Parathyroid adenoma (tissue), 2 donors: Measurements from ENCODE around the gene CTSO.

Experiments used
- H2AFZ ChIP-seq: fragments of 300-600 bp; sonication (generic); one replicate; pipeline ENCODE4 v1.7.0; 2017; ENCODE audit warnings: antibody characterized with exemption, mild to moderate bottlenecking
- H3K27ac ChIP-seq: fragments of 300-600 bp; sonication (generic); one replicate; pipeline ENCODE4 v1.7.0; 2017
- H3K27me3 ChIP-seq: fragments of 300-600 bp; sonication (generic); one replicate; pipeline ENCODE4 v1.7.0; 2017; ENCODE audit warnings: low read length; ENCODE audit not compliant: control insufficient read depth, insufficient read depth
- H3K36me3 ChIP-seq: fragments of 300-600 bp; sonication (generic); one replicate; pipeline ENCODE4 v1.7.0; 2017; ENCODE audit warnings: low read length; ENCODE audit not compliant: control insufficient read depth, insufficient read depth
- H3K4me1 ChIP-seq: fragments of 300-600 bp; sonication (generic); one replicate; pipeline ENCODE4 v1.7.0; 2017; ENCODE audit warnings: control low read depth
- H3K4me2 ChIP-seq: fragments of 300-600 bp; sonication (generic); one replicate; pipeline ENCODE4 v1.7.0; 2017; ENCODE audit warnings: low read length
- H3K4me3 ChIP-seq: fragments of 300-600 bp; sonication (generic); one replicate; pipeline ENCODE4 v1.7.0; 2017; ENCODE audit warnings: low read depth, low read length
- H3K79me2 ChIP-seq: fragments of 300-600 bp; sonication (generic); one replicate; pipeline ENCODE4 v1.7.0; 2017; ENCODE audit warnings: control low read depth
- H3K9ac ChIP-seq: fragments of 300-600 bp; sonication (generic); one replicate; pipeline ENCODE4 v1.7.0; 2017; ENCODE audit warnings: mild to moderate bottlenecking
- H3K9me3 ChIP-seq: fragments of 300-600 bp; sonication (generic); one replicate; pipeline ENCODE4 v1.7.0; 2017; ENCODE audit warnings: low read length; ENCODE audit not compliant: control insufficient read depth
- TF ChIP-seq, protein P1 (sequence below): fragments of 300-600 bp; sonication (generic); IDR thresholded peaks from one replicate; pipeline ENCODE4 v1.7.0; 2017; ENCODE audit warnings: antibody characterized with exemption, mild to moderate bottlenecking
- donor health status: primary hyperparathyroidism.

CTSO gene

DNA sequence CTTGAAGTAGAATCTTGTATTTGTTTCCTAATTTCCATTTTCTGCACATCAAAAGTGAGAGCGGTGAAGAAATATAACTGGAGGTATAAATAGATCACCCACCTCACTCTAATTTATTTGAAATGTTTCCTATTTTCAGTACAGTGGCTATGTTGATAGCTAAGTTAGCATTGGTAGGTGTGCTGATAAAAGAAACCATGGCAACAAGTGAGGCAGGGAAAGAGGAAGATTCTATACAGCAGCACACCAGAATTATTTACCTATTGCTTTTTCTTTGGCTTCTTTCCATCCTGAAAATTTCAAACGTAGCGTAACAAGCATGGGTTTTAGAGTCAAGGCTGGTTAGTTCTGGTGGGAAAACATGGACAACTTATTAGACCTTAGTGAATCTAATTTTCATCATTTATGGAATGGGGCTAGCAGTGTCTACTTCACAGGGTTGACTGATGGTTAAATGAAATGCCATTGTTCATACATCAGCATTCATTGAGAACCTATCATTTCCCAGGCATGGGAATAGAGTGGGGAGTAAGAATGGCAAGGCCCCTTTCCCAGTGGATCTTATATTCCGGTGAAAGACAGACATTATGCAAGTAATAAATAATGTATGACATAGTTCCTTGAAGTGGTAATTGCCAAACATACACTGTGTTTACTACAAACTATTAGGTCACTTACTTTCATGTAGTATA lies 30.6 kb upstream of the CTSO start:
- Histone ChIP-seq H3K36me3 (no peaks in the 10 kb centered on the region), H3K4me2 (no peak overlapping the region), H3K79me2 (no peaks in the 10 kb centered on the region), H3K27me3 (no peaks in the 10 kb centered on the region), H3K9ac (no peak overlapping the region), H3K4me1 (no peaks in the 10 kb centered on the region), H3K27ac (no peak overlapping the region), H2AFZ (no peak overlapping the region), H3K4me3 (no peak overlapping the region), H3K9me3 (no peaks in the 10 kb centered on the region)
- TF ChIP-seq, protein P1, sequence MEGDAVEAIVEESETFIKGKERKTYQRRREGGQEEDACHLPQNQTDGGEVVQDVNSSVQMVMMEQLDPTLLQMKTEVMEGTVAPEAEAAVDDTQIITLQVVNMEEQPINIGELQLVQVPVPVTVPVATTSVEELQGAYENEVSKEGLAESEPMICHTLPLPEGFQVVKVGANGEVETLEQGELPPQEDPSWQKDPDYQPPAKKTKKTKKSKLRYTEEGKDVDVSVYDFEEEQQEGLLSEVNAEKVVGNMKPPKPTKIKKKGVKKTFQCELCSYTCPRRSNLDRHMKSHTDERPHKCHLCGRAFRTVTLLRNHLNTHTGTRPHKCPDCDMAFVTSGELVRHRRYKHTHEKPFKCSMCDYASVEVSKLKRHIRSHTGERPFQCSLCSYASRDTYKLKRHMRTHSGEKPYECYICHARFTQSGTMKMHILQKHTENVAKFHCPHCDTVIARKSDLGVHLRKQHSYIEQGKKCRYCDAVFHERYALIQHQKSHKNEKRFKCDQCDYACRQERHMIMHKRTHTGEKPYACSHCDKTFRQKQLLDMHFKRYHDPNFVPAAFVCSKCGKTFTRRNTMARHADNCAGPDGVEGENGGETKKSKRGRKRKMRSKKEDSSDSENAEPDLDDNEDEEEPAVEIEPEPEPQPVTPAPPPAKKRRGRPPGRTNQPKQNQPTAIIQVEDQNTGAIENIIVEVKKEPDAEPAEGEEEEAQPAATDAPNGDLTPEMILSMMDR = no peak

DNA sequence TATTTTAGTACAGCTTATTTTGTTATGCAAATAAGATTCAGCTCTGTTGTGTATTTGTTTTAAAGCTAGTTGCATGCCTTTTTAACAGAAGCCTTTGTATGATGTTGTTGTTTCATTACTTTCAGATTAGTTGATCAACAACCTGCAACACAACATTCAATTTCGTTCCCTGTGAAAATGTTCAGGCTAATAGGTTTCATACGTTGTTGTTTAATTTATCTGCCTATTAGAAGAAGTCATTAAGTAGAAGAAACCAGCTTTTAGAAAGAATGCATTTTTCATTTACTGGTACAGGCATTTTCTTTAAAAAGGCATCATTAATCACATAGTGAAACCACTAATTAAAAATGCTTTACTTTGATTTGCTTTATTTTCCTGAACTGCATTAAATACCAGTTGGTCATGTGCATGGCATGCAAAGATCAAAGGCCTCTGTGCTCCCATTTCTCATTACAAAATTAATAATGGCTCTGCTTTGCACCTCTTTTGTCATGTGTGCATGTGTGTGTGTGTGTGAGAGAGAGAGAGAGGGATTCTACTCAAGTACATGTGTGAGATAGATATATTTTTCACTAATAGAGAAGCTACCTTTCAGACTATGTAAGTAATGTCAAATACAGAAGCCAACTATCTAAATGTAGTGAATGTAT lies 29.2 kb upstream of the CTSO start:
- Histone ChIP-seq H3K9me3 (no peaks in the 10 kb centered on the region), H3K9ac (no peak overlapping the region), H2AFZ (no peak overlapping the region), H3K4me3 (no peak overlapping the region), H3K4me1 (no peaks in the 10 kb centered on the region), H3K36me3 (no peaks in the 10 kb centered on the region), H3K27ac (no peak overlapping the region), H3K4me2 (no peak overlapping the region), H3K27me3 (no peaks in the 10 kb centered on the region), H3K79me2 (no peaks in the 10 kb centered on the region)
- TF ChIP-seq, protein P1 = no peak

DNA sequence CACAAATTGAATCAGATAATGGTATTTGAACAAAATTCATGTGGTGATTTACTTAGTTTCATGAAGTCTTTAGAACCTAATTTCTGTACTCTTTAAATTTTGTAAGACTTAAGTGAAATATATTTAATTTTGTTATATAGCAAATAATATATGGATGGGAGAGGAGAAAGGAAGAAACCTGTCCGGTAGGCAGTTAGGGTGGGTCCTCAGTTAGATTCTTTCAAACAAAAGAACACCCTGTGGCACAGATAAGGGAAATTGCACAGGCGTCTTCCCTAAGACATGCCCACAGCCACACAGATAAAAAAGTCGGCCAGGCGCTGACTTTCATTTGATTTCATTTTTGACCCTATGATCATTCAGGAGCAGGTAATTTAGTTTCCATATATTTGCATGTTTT lies 25.1 kb upstream of the CTSO start:
- Histone ChIP-seq H3K27me3 (no peaks in the 10 kb centered on the region), H3K9ac (no peak overlapping the region), H2AFZ (no peak overlapping the region), H3K27ac (no peak overlapping the region), H3K4me1 (no peaks in the 10 kb centered on the region), H3K4me3 (no peak overlapping the region), H3K4me2 (no peak overlapping the region), H3K36me3 (no peaks in the 10 kb centered on the region), H3K9me3 (no peaks in the 10 kb centered on the region), H3K79me2 (no peaks in the 10 kb centered on the region)
- TF ChIP-seq, protein P1 = no peak

DNA sequence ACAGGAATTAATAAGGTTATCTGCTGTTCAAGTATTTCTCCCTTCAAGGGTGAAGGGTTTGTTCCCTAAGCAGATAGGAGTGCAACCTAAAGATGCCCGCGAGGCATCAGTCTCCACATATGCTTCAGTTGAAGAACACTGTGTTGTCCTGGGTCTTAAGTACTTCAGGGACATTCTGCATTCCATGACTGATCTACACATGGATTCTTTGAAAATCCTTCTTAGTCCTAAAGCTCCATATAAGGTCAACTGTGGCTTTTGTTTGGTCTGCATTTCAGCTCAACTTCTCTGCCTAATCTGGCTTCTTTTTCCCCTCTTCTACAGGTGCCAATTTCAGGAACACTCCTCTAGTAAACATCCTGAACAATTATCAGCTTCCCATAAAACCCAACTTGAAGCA lies 21.8 kb upstream of the CTSO start:
- Histone ChIP-seq H3K79me2 (no peaks in the 10 kb centered on the region), H3K4me1 (no peaks in the 10 kb centered on the region), H2AFZ (no peak overlapping the region), H3K9me3 (no peaks in the 10 kb centered on the region), H3K4me2 (no peak overlapping the region), H3K27ac (no peak overlapping the region), H3K27me3 (peaks cover 3% of the 10 kb centered on the region), H3K9ac (no peak overlapping the region), H3K4me3 (no peak overlapping the region), H3K36me3 (no peaks in the 10 kb centered on the region)
- TF ChIP-seq, protein P1 = no peak

DNA sequence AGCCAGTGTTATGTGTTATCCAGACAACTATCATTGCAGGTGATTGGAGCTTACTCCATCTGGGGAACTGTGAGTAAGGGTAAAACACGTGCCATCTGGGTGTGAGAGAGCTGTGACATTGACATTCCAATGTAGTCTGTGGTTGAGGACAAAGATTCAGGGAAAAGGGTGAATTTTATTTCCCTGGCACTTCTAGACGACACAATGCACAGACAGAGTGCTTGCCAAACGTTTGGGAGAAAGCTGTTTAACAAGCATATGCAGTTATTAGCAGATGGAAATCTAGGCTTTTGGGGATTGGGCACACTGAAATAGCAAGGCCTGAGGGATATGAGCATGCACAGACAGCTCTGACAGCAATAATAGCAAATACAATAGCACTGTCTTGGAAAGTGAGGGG lies 21.3 kb upstream of the CTSO start:
- no peak overlapping the region for H3K4me2 ChIP-seq
- H2AFZ ChIP-seq = no peak overlapping the region
- no peaks in the 10 kb centered on the region for H3K9me3 ChIP-seq
- H3K4me1 ChIP-seq = no peaks in the 10 kb centered on the region
- H3K27me3 ChIP-seq = peaks cover 3% of the 10 kb centered on the region
- no peaks in the 10 kb centered on the region for H3K36me3 ChIP-seq
- no peaks in the 10 kb centered on the region for H3K79me2 ChIP-seq
- H3K4me3 ChIP-seq = no peak overlapping the region
- TF ChIP-seq, protein P1 = no peak
- no peak overlapping the region for H3K27ac ChIP-seq
- no peak overlapping the region for H3K9ac ChIP-seq
